Gastrocnemius medialis (tissue), 4 donors: ENCODE measurements around the gene KHDRBS2. TPM values are rescaled to one million over a fixed set of nuclear protein-coding genes. Genes with fewer than 3 reads are reported as not detected.
"Not testable (repeated sequence)": the region's sequence is repeated elsewhere in the genome, so short reads cannot be mapped to it uniquely, and the experiment has no call there.

ENCODE experiments used
- ATAC-seq, 2 donors: fragments of 150-250 bp; one replicate each; pipeline ENCODE4 v1.9.1; 2016
- DNase-seq, 2 donors: peaks; one replicate each; pipeline ENCODE4 v3.0.0-alpha.2; 2019
- H3K27ac ChIP-seq, 4 donors: fragments of 200-600 bp; sonication (generic); 1 replicate in 1 of 4; 2 replicates in 3 of 4; pipeline ENCODE4 v1.5.1; 2016 to 2018; ENCODE audit warnings: mild to moderate bottlenecking in 2 of 4, moderate library complexity in 1 of 4
- H3K27me3 ChIP-seq, 3 donors: fragments of 200-600 bp; sonication (generic) in 2 of 3; 1 replicate in 1 of 3; 2 replicates in 2 of 3; pipeline versions ENCODE4 v1.5.1 to v1.6.0; 2016 to 2019; ENCODE audit warnings: mild to moderate bottlenecking in 1 of 3, moderate library complexity in 1 of 3
- H3K36me3 ChIP-seq, 2 donors: fragments of 200-600 bp; sonication (generic) in 1 of 2; one replicate each; pipeline ENCODE4 v1.5.1; 2017 to 2018
- H3K4me1 ChIP-seq, 2 donors: fragments of 200-600 bp; sonication (generic) in 1 of 2; one replicate each; pipeline ENCODE4 v1.5.1; 2016 to 2017; ENCODE audit warnings: mild to moderate bottlenecking in 2 of 2
- H3K4me3 ChIP-seq, 4 donors: fragments of 200-600 bp; sonication (generic) in 3 of 4; 1 replicate in 1 of 4; 2 replicates in 3 of 4; pipeline ENCODE4 v1.5.1; 2016 to 2019; ENCODE audit warnings: mild to moderate bottlenecking in 2 of 4
- H3K9me3 ChIP-seq, 3 donors: fragments of 200-600 bp; sonication (generic) in 2 of 3; 1 replicate in 1 of 3; 2 replicates in 2 of 3; pipeline ENCODE4 v1.5.1; 2016 to 2019
- CTCF ChIP-seq, 5 experiments: fragments of 450-650 bp in 3 of 5; fragments of 200-600 bp in 2 of 5; sonication (generic) in 2 of 5; IDR thresholded peaks in 4 of 5; conservative IDR thresholded peaks in 1 of 5; 1 replicate in 4 of 5; 2 replicates in 1 of 5; pipeline ENCODE4 v1.5.1; 2016 to 2019; ENCODE audit warnings: antibody characterized with exemption in 5 of 5, mild to moderate bottlenecking in 3 of 5, moderate library complexity in 3 of 5
- POLR2A ChIP-seq, 2 donors: fragments of 450-650 bp; IDR thresholded peaks; one replicate each; pipeline ENCODE4 v1.6.1; 2017; ENCODE audit warnings: antibody characterized with exemption in 2 of 2, mild to moderate bottlenecking in 2 of 2, moderate library complexity in 2 of 2
- in situ Hi-C, 4 donors: fragments of 200-750 bp; cut with MboI; loops; one replicate each; pipeline versions ENCODE4 v1.15.0 to v1.8.0; 2017; ENCODE audit warnings: low sequenced_read_pairs in 4 of 4
- intact Hi-C: fragments of 100-400 bp; cut with DNase I; formaldehyde crosslinking; loops from one replicate; pipeline ENCODE4 v1.15.1; 2023; ENCODE audit warnings: low total_unique reads
- total RNA-seq, 4 donors: library from RNA; depleted of rRNA; stranded (reverse); fragments of >200 nt; gene quantifications; one replicate each; pipeline versions ENCODE4 v1.1.0 to v1.2.3, GENCODE V29; 2016

Gene KHDRBS2
- total RNA-seq, 4 donors from 2014 or later = 0.44 TPM; not detected in 3

DNA sequence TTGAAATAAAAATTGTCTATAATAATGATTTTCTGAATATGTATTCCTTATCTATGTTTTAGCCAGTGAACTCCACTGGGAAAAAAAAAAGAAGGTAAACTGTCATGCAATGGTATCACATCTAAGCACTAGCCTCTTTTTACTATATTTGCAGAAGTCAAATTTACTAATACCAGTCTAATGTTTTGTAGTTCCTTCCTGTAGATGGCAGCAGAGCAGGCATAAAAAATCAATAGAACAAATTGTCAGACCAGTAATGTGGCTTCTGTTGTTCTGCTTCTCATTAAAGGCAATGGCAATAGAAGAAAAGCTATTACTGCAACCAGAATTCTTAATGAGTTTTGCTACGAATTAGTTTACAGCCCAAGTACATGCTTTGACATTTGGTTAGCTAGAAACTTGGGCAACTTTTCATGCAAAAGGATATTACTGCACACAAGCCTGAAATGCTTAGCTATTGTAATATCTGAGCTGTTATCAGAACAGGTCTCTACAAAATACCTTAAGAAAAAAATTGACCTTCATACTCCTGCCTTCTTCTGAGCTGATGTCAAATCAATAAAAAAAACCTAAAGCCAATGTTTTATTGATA is 476.9 kb downstream of the KHDRBS2 start:
- Histone ChIP-seq H3K4me1 (no peaks in the 10 kb centered on the region), H3K4me3 (no peak overlapping the region), H3K36me3 (no peaks in the 10 kb centered on the region), H3K27me3 (no peaks in the 10 kb centered on the region), H3K27ac (no peak overlapping the region), H3K9me3 (no peaks in the 10 kb centered on the region)
- DNase-seq (no peak), ATAC-seq (no peak)
- in situ Hi-C loops = no loop called here
- intact Hi-C loops = no loop called here
- TF ChIP-seq CTCF (IDR thresholded peaks at IDR 0.05 in 4 of 5, conservative IDR thresholded peaks at IDR 0.05 in 1 of 5) = no peak
- TF ChIP-seq POLR2A (IDR thresholded peaks at IDR 0.05) = no peak

DNA sequence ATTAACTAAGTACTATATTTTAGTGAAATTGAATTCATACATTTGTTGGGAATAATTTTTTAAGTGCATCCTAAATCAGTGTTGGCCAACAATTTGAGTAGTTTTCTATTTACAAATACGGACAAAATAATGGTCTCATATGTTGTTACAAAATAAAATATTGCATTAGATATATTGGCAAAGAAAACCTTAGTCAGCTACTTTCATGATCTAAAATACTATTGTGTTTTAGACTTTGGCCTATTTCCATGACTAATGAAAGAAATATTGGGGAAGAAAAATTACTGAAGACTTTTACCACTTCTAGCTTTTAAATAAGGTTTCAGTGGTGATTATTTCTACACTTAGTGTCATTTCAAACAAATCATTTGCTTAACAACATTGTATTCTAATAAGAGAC is 498.0 kb downstream of the KHDRBS2 start:
- in situ Hi-C loops (no loop called here), intact Hi-C loops (no loop called here)
- ATAC-seq = no peak
- no peaks in the 10 kb centered on the region for H3K9me3 ChIP-seq
- TF ChIP-seq CTCF (IDR thresholded peaks at IDR 0.05 in 4 of 5, conservative IDR thresholded peaks at IDR 0.05 in 1 of 5) (no peak), POLR2A (IDR thresholded peaks at IDR 0.05) (no peak)
- H3K27me3 ChIP-seq = no peaks in the 10 kb centered on the region
- H3K27ac ChIP-seq = no peak overlapping the region
- no peak for DNase-seq
- H3K4me3 ChIP-seq = no peak overlapping the region
- H3K36me3 ChIP-seq = no peaks in the 10 kb centered on the region
- no peaks in the 10 kb centered on the region for H3K4me1 ChIP-seq

DNA sequence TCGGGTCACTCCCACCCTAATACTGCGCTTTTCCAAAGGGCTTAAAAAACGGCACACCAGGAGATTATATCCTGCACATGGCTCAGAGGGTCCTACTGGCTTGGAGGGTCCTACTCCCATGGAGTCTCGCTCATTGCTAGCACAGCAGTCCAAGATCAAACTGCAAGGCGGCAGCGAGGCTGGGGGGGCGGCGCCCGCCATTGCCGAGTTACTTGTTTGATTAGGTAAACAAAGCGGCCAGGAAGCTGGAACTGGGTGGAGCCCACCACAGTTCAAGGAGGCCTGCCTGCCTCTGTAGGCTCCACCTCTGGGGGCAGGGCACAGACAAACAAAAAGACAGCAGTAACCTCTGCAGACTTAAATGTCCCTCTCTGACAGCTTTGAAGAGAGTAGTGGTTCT is 516.6 kb downstream of the KHDRBS2 start:
- H3K9me3 ChIP-seq, intact Hi-C loops, H3K27ac ChIP-seq, H3K4me3 ChIP-seq, H3K36me3 ChIP-seq, DNase-seq, H3K27me3 ChIP-seq, in situ Hi-C loops, H3K4me1 ChIP-seq, ATAC-seq: not testable (repeated sequence)

- no peak for TF ChIP-seq POLR2A (IDR thresholded peaks at IDR 0.05)
- TF ChIP-seq CTCF (IDR thresholded peaks at IDR 0.05 in 4 of 5, conservative IDR thresholded peaks at IDR 0.05 in 1 of 5) = no peak
- ATAC-seq (no peak), DNase-seq (no peak)
- in situ Hi-C loops = no loop called here
- no peaks in the 10 kb centered on the region for H3K4me1 ChIP-seq
- no peak overlapping the region for H3K27ac ChIP-seq
- H3K27me3 ChIP-seq = no peaks in the 10 kb centered on the region
- no peaks in the 10 kb centered on the region for H3K9me3 ChIP-seq
- intact Hi-C loops = no loop called here
- no peaks in the 10 kb centered on the region for H3K36me3 ChIP-seq
- H3K4me3 ChIP-seq = no peak overlapping the region
These were observed 530.3 kb downstream of the KHDRBS2 start for GRCh38 chr6:61755739-61756138.

DNA sequence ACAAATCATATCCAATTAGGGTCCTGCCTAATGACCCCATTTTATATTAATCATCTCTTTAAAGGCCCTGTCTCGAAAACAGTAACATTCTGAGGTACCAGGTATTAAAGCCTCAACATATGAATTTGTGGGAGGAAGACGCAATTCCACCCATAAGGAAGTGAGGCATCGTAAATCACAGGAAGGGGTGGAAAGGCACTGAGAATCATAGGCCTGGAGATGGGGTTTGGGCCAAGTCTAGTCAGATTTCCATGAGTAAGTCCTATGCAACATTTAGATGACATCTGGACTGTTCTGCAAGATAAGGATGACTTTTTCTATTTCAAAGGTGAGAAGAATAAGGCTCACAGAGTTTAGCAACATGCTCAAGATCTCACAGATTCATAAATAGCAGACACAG is 534.0 kb downstream of the KHDRBS2 start:
- H3K27ac ChIP-seq = no peak overlapping the region
- in situ Hi-C loops = no loop called here
- no peak overlapping the region for H3K4me3 ChIP-seq
- no peaks in the 10 kb centered on the region for H3K36me3 ChIP-seq
- no peaks in the 10 kb centered on the region for H3K27me3 ChIP-seq
- ATAC-seq (no peak), DNase-seq (no peak)
- no peaks in the 10 kb centered on the region for H3K4me1 ChIP-seq
- intact Hi-C loops = no loop called here
- H3K9me3 ChIP-seq = no peaks in the 10 kb centered on the region
- TF ChIP-seq CTCF (IDR thresholded peaks at IDR 0.05 in 4 of 5, conservative IDR thresholded peaks at IDR 0.05 in 1 of 5) = no peak
- TF ChIP-seq POLR2A (IDR thresholded peaks at IDR 0.05) = no peak
